WTC11 (cell line): Measurements from ENCODE around the gene SMIM29.

ENCODE experiments used
- HMGXB4 ChIP-seq: sonication (generic); formaldehyde crosslinking; IDR thresholded peaks from 2 replicates; pipeline ENCODE4 v1.8.1; 2023; ENCODE audit warnings: mild to moderate bottlenecking, moderate library complexity, missing genetic modification reagents
- JUN ChIP-seq: sonication (generic); formaldehyde crosslinking; IDR thresholded peaks from 2 replicates; pipeline ENCODE4 v1.8.0; 2023; ENCODE audit warnings: mild to moderate bottlenecking, missing genetic modification reagents
- TF ChIP-seq, protein P1 (sequence below): fragments of 200-600 bp; IDR thresholded peaks from 2 replicates; pipeline ENCODE4 v1.8.0; 2022; ENCODE audit warnings: antibody characterized with exemption
- TF ChIP-seq, protein P2 (sequence below): sonication (generic); formaldehyde crosslinking; IDR thresholded peaks from 2 replicates; pipeline ENCODE4 v1.8.0; 2022; ENCODE audit warnings: mild to moderate bottlenecking, missing genetic modification reagents

DNA sequence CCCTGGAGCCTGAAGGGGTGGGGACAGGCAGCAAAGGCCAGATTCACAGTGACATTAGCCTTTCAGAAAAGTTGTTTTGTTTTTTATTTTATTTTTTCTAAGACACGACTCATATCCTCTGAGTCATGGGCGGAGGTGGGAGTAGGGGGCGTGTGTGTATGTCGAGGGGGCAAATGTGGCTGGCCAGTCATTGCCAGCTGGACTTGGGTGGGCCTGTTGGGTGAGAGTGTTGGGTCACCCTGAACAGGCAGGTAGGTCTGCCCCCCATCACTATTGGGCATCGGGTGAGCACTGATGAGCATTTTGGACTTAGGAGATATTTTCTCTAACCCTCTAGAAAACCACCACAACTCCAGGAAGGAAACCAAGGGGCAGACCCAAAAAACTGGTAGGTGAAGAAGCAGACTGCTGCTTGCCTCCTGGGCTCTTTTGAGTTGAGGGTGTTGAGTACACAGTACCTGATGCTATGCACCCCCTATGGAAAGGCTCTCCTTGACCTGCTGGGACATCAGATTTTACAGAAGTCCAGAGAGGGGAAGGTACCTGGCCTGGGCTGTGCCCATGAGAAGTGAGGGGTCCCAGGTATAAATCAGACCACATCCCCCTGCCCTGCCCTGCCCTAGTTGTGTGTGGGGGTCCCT lies 5.6 kb downstream of the SMIM29 start:
- TF ChIP-seq, protein P1, sequence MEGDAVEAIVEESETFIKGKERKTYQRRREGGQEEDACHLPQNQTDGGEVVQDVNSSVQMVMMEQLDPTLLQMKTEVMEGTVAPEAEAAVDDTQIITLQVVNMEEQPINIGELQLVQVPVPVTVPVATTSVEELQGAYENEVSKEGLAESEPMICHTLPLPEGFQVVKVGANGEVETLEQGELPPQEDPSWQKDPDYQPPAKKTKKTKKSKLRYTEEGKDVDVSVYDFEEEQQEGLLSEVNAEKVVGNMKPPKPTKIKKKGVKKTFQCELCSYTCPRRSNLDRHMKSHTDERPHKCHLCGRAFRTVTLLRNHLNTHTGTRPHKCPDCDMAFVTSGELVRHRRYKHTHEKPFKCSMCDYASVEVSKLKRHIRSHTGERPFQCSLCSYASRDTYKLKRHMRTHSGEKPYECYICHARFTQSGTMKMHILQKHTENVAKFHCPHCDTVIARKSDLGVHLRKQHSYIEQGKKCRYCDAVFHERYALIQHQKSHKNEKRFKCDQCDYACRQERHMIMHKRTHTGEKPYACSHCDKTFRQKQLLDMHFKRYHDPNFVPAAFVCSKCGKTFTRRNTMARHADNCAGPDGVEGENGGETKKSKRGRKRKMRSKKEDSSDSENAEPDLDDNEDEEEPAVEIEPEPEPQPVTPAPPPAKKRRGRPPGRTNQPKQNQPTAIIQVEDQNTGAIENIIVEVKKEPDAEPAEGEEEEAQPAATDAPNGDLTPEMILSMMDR, result no peak
- TF ChIP-seq HMGXB4 (no peak), JUN (CRISPR knock-in tag) (no peak)
- TF ChIP-seq, protein P2, sequence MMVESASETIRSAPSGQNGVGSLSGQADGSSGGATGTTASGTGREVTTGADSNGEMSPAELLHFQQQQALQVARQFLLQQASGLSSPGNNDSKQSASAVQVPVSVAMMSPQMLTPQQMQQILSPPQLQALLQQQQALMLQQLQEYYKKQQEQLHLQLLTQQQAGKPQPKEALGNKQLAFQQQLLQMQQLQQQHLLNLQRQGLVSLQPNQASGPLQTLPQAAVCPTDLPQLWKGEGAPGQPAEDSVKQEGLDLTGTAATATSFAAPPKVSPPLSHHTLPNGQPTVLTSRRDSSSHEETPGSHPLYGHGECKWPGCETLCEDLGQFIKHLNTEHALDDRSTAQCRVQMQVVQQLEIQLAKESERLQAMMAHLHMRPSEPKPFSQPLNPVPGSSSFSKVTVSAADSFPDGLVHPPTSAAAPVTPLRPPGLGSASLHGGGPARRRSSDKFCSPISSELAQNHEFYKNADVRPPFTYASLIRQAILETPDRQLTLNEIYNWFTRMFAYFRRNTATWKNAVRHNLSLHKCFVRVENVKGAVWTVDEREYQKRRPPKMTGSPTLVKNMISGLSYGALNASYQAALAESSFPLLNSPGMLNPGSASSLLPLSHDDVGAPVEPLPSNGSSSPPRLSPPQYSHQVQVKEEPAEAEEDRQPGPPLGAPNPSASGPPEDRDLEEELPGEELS (CRISPR knock-in tag), result no peak
